ENCODE measurements around the gene TOMM34. TPM values are rescaled to one million over a fixed set of nuclear protein-coding genes. Genes with fewer than 3 reads are reported as not detected.

Gene TOMM34
- 16.0 TPM for total RNA-seq
- long read RNA-seq, transcript TOMM34-201 (7 exons, 2,062 nt) = major isoform, 31 of 36 reads
- long read RNA-seq, partial matches to known transcripts = 3 of 36 reads
- long read RNA-seq, other reads (novel, unspliced or antisense) = 2 of 36 reads

DNA sequence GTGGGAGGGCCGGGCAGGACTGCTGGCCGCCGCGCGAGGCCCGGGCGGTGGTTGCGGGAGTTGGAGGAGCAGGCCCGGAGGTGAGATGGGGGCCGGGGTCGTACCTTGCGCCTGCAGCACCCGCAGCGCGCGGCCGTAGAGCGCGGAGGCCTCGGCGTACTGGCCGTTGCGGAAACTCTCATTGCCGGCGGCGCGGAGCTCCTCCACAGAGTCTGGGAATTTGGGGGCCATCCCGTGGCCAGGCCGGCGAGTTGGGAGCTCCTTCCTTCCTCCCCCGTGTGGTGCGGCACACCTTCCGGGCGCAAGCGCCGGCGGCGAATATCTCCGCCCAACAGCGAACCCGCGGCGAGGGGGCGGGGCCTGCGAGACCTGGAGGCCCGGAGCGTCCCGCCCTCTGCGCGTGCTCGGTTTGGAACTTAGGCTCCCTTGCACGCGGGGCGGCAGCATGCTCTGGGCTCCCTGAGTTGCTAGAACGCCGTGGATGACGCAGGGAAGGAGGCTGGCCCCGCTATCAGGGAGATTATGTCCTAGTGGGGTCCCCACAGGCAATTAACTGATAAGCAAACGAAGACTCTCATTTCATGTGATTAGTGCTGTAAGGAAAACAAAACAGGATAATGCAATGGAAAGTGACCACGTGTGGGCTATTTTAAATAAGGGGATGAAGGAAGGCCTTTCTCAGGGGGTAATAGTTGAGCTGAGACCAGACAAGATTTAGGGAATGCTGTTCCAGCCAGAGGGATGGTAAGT lies at the start of gene TOMM34:
TOMM34 (minus strand) TSS at position 295 of the 750 bp plus-strand sequence; CDS start at position 231, 64 bp downstream.
- peak within 1 kb of the TSS; percentile 80 for H3K4me3 ChIP-seq
- no peaks in the 10 kb centered on the region for H3K27me3 ChIP-seq
- TF ChIP-seq CTCF (IDR thresholded peaks at IDR 0.05) = no peak
- peak within 1 kb of the TSS; percentile 67 for H3K27ac ChIP-seq
- peaks cover 11% of the 10 kb centered on the region for H3K36me3 ChIP-seq
- DNase-seq (peak; percentile 98), ATAC-seq (peak; percentile 99)
- peaks cover 8% of the 10 kb centered on the region for H3K4me1 ChIP-seq
- H3K9me3 ChIP-seq = no peaks in the 10 kb centered on the region
- intact Hi-C loops (cut with DNase I) = no loop called here

- H3K9me3 ChIP-seq = no peaks in the 10 kb centered on the region
- no peak overlapping the region for H3K27ac ChIP-seq
- peaks cover 77% of the 10 kb centered on the region for H3K36me3 ChIP-seq
- H3K27me3 ChIP-seq = no peaks in the 10 kb centered on the region
- no peak for TF ChIP-seq CTCF (IDR thresholded peaks at IDR 0.05)
- no peak overlapping the region for H3K4me3 ChIP-seq
- no peak for DNase-seq
- intact Hi-C loops (cut with DNase I) = no loop called here
- no peak for ATAC-seq
- no peaks in the 10 kb centered on the region for H3K4me1 ChIP-seq
Measured at GRCh38 chr20:45008521-45009049, 48.4 kb upstream of the TOMM34 start.

DNA sequence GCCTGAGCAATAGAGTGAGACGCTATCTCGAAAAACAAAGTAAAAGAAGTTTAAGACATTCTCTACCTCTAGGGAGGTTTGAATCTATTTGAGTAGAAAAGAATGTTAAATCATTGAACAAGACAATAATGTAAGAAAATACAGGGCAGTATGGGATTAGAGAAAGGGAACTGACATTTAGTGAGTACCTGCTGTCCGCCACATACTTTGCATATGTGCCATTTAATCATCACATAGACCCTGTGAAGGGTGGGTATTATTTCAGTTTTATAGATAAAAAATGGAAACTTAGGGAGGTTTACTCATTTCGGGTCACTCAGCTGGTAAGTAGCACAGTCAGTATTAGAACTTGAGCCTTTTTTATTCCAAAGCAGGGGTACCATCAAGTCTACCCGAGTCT lies 37.5 kb upstream of the TOMM34 start:
- no peak overlapping the region for H3K27ac ChIP-seq
- DNase-seq (no peak), ATAC-seq (no peak)
- H3K36me3 ChIP-seq = peaks cover 74% of the 10 kb centered on the region
- no peak for TF ChIP-seq CTCF (IDR thresholded peaks at IDR 0.05)
- H3K4me1 ChIP-seq = peaks cover 4% of the 10 kb centered on the region
- no peak overlapping the region for H3K4me3 ChIP-seq
- intact Hi-C loops (cut with DNase I) = no loop called here
- H3K9me3 ChIP-seq = no peaks in the 10 kb centered on the region
- no peaks in the 10 kb centered on the region for H3K27me3 ChIP-seq

GRCh38 chr20:44997171-44997570 lies 37.0 kb upstream of the TOMM34 start:
- H3K9me3 ChIP-seq = no peaks in the 10 kb centered on the region
- ATAC-seq (no peak), DNase-seq (no peak)
- peaks cover 69% of the 10 kb centered on the region for H3K36me3 ChIP-seq
- no peak overlapping the region for H3K27ac ChIP-seq
- H3K27me3 ChIP-seq = no peaks in the 10 kb centered on the region
- H3K4me3 ChIP-seq = no peak overlapping the region
- intact Hi-C loops (cut with DNase I) = no loop called here
- TF ChIP-seq CTCF (IDR thresholded peaks at IDR 0.05) = no peak
- peaks cover 9% of the 10 kb centered on the region for H3K4me1 ChIP-seq

GRCh38 chr20:44993343-44993742 lies 33.1 kb upstream of the TOMM34 start:
- ATAC-seq (no peak), DNase-seq (no peak)
- Histone ChIP-seq H3K27ac (no peak overlapping the region), H3K4me3 (no peak overlapping the region), H3K4me1 (peaks cover 25% of the 10 kb centered on the region), H3K27me3 (no peaks in the 10 kb centered on the region), H3K36me3 (peaks cover 38% of the 10 kb centered on the region), H3K9me3 (no peaks in the 10 kb centered on the region)
- intact Hi-C loops (cut with DNase I) = no loop called here
- TF ChIP-seq CTCF (IDR thresholded peaks at IDR 0.05) = no peak

Data from upper lobe of right lung (tissue), 1 donor.